Measurements from ENCODE around the gene CCNE1.

GRCh38 chr19:29841209-29841558 lies 29.4 kb downstream of the CCNE1 start:
- no peak for TF ChIP-seq CTCF (IDR thresholded peaks at IDR 0.05)
- no peak for TF ChIP-seq POLR2A (IDR thresholded peaks at IDR 0.05)
- TF ChIP-seq EP300 (IDR thresholded peaks at IDR 0.05): no peak
- TF ChIP-seq POLR2AphosphoS5 (IDR thresholded peaks at IDR 0.05): no peak
